ENCODE results near the gene SCLT1. TPM values are rescaled to one million over a fixed set of nuclear protein-coding genes. Genes with fewer than 3 reads are reported as not detected.

SCLT1 gene
- 15.9 and 16.9 TPM in 2 replicates for total RNA-seq (2021)
- Bru-seq, nascent RNA = percentile 76 among the genes with signal in this experiment
- percentile 75 among the genes with signal in this experiment for BruChase-seq, experiment 1, labeled RNA remaining after a 2-hour chase
- percentile 54 among the genes with signal in this experiment for BruChase-seq, experiment 2, labeled RNA remaining after a 6-hour chase
- long read RNA-seq, transcript SCLT1-209 (5 exons, 1,696 nt) = major isoform, 9 of 21 reads
- long read RNA-seq, partial matches to known transcripts = 2 of 21 reads
- long read RNA-seq, other reads (novel, unspliced or antisense) = 4 of 21 reads

DNA sequence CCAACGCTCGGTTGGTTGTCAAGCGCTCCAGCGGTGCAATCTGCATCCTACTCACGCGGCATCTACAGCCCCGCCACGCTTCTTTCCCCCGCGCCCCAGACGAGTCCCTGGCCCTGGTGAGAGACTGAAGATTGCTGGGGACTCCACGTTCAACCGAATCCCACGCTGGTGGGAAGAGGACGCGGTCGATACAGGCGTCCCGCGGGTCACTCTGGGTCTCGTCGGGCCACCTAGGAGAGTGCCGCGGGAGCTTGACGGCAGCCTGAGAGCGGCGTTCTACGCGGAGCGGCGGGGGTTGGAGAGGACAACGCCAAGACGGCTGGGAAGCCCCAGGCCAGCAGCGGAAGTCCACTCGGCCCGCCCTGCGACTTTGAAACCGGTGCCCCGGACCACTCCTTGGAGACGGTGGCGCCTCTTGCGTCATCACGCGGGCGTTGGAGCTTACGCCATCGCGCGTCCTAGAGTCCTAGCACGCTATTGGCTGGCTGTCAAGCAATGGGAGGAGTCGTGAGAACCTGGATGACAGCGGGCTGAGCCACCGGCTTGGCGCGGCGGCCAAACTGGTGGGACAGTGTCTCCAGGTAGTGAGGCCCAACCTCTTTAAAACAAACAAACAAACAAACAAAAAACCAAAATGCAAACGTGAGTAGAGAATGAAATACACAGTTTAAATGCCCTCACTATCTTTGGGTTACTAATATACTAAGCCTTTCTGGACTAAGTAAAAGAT, at the start of gene SCLT1:
TSS of gene SCLT1 (minus strand) at position 349 of the 730 bp plus-strand sequence. CDS start 436 bp downstream, outside the sequence.
- DNase-seq = peak; percentile 90 to 97
- no peak for TF ChIP-seq EZH2 (IDR thresholded peaks at IDR 0.05; ENCODE audit: low read depth)
- TF ChIP-seq, protein P1, sequence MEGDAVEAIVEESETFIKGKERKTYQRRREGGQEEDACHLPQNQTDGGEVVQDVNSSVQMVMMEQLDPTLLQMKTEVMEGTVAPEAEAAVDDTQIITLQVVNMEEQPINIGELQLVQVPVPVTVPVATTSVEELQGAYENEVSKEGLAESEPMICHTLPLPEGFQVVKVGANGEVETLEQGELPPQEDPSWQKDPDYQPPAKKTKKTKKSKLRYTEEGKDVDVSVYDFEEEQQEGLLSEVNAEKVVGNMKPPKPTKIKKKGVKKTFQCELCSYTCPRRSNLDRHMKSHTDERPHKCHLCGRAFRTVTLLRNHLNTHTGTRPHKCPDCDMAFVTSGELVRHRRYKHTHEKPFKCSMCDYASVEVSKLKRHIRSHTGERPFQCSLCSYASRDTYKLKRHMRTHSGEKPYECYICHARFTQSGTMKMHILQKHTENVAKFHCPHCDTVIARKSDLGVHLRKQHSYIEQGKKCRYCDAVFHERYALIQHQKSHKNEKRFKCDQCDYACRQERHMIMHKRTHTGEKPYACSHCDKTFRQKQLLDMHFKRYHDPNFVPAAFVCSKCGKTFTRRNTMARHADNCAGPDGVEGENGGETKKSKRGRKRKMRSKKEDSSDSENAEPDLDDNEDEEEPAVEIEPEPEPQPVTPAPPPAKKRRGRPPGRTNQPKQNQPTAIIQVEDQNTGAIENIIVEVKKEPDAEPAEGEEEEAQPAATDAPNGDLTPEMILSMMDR (conservative IDR thresholded peaks at IDR 0.05) = no peak
- Histone ChIP-seq H2AFZ (peak within 1 kb of the TSS; percentile 94), H3K79me2 (ENCODE audit: low read depth) (peaks cover 39% of the 10 kb centered on the region), H3K4me3 (peak within 1 kb of the TSS; percentile 77), H3K27me3 (ENCODE audit: insufficient read depth, low read depth) (no peaks in the 10 kb centered on the region), H3K4me1 (replicated peaks; ENCODE audit: insufficient read depth) (peaks cover 18% of the 10 kb centered on the region), H3F3A (ENCODE audit: insufficient read depth, low read depth) (no peaks in the 10 kb centered on the region), H3K4me2 (peak within 1 kb of the TSS; percentile 92), H3K27ac (peak within 1 kb of the TSS; percentile 72), H3K9me2 (ENCODE audit: insufficient read depth) (no peaks in the 10 kb centered on the region), H3K36me3 (ENCODE audit: low read depth) (no peaks in the 10 kb centered on the region), H4K20me1 (ENCODE audit: insufficient read depth) (no peaks in the 10 kb centered on the region), H3K9me3 (ENCODE audit: insufficient read depth, low read depth) (no peaks in the 10 kb centered on the region)
- BruUV-seq (replicated peaks) = no TSS peak
- CTCF ChIA-PET = interaction anchor here (0.7 kb wide), 1 partner anchor 1684 kb away, joined by 3 read pairs; no protein-coding TSS in a partner anchor
- intact Hi-C loops (cut with micrococcal nuclease; ENCODE audit: unreplicated experiment) = loop anchor here (2.0 to 10.0 kb wide), 4 partner anchors 249 to 666 kb away; no protein-coding TSS in a partner anchor
- POLR2A ChIA-PET (ENCODE audit: unreplicated experiment) = interaction anchor here (0.5 to 1.2 kb wide), 4 partner anchors 17 to 1212 kb away, joined by 3 to 6 read pairs (median 4); partner anchors contain the start of gene PLK4

DNA sequence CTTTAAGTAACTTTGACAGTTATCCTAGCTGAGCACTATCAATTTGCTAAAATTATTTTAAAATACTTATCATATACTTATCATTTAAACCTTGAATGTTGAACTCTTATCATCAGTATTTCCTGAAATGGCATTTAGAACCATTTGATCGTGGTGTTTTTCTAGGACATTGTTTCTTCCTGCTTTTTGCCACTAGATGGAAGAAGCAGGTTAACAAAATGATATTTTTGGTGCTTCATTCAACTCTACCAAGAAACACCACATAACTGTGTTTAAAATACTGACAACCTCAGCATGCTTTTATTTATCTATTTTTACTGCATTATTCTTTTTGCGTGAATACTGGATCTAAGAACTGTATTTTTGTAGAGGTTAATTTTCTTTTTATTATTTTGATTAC, 47.2 kb upstream of the SCLT1 start:
- Histone ChIP-seq H3K9me2 (ENCODE audit: insufficient read depth) (no peaks in the 10 kb centered on the region), H3K27ac (no peak overlapping the region), H2AFZ (no peak overlapping the region), H3K4me2 (no peak overlapping the region), H3K36me3 (ENCODE audit: low read depth) (no peaks in the 10 kb centered on the region), H3K4me1 (replicated peaks; ENCODE audit: insufficient read depth) (no peaks in the 10 kb centered on the region), H3K4me3 (no peak overlapping the region), H3K27me3 (ENCODE audit: insufficient read depth, low read depth) (no peaks in the 10 kb centered on the region), H4K20me1 (ENCODE audit: insufficient read depth) (no peaks in the 10 kb centered on the region), H3F3A (ENCODE audit: insufficient read depth, low read depth) (no peaks in the 10 kb centered on the region), H3K9me3 (ENCODE audit: insufficient read depth, low read depth) (no peaks in the 10 kb centered on the region), H3K79me2 (ENCODE audit: low read depth) (no peaks in the 10 kb centered on the region)
- no TSS peak for BruUV-seq (replicated peaks)
- intact Hi-C loops (cut with micrococcal nuclease; ENCODE audit: unreplicated experiment) = no loop called here
- CTCF ChIA-PET = no interaction called here
- POLR2A ChIA-PET (ENCODE audit: unreplicated experiment) = no interaction called here
- no peak for DNase-seq
- TF ChIP-seq EZH2 (IDR thresholded peaks at IDR 0.05; ENCODE audit: low read depth) = no peak
- TF ChIP-seq, protein P1 (conservative IDR thresholded peaks at IDR 0.05) = no peak

DNA sequence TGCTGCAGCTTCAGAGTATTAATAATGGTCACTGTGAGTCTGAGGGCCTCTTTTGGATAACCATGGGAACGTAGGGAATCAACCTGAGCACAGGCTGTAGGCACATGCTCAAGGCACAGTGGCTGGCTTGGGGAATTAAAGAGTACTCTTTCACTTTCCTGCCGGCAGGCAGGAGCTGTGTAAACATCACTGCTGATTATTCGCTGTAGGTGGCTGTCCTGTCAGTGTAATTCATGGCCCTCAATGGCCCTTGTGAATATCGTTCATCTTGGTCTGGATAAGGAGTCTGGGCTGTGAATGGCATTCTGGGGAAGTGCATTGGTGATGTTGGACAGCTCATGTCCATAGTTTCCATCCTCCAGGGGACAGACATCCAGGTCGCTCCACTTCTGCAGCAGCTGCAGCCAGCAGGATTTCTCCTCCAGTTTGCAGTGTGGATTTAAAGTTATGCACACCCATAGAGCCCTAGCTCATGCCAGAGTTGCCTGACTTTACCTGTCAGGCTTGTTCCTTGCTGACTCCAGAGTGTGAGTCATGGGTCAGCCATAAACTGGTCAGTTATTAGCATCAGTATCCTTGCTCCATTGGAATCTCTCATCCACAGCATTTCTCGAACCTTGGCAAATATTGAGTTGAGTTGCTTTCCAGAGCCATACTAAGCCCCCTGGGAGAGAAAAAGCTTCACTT, 45.6 kb upstream of the SCLT1 start:
- ChIA-PET CTCF (no interaction called here), POLR2A (ENCODE audit: unreplicated experiment) (no interaction called here)
- Histone ChIP-seq H3K9me3 (ENCODE audit: insufficient read depth, low read depth) (no peaks in the 10 kb centered on the region), H2AFZ (no peak overlapping the region), H3K4me2 (no peak overlapping the region), H3K36me3 (ENCODE audit: low read depth) (no peaks in the 10 kb centered on the region), H3K79me2 (ENCODE audit: low read depth) (no peaks in the 10 kb centered on the region), H3K27me3 (ENCODE audit: insufficient read depth, low read depth) (no peaks in the 10 kb centered on the region), H3K27ac (no peak overlapping the region), H3K9me2 (ENCODE audit: insufficient read depth) (no peaks in the 10 kb centered on the region), H3K4me1 (replicated peaks; ENCODE audit: insufficient read depth) (no peaks in the 10 kb centered on the region), H3F3A (ENCODE audit: insufficient read depth, low read depth) (no peaks in the 10 kb centered on the region), H3K4me3 (no peak overlapping the region), H4K20me1 (ENCODE audit: insufficient read depth) (no peaks in the 10 kb centered on the region)
- intact Hi-C loops (cut with micrococcal nuclease; ENCODE audit: unreplicated experiment) = no loop called here
- TF ChIP-seq, protein P1 (conservative IDR thresholded peaks at IDR 0.05) = no peak
- no peak for TF ChIP-seq EZH2 (IDR thresholded peaks at IDR 0.05; ENCODE audit: low read depth)
- no TSS peak for BruUV-seq (replicated peaks)
- peak; percentile 16 to 39 for DNase-seq

Data from PC-9 (cell line).